OCI-LY7 (cell line): ENCODE results near the gene FCMR. TPM values are rescaled to one million over a fixed set of nuclear protein-coding genes. Genes with fewer than 3 reads are reported as not detected.

Experiments
- BruUV-seq: library from RNA; stranded (reverse); fragments of 400-500 nt; replicated peaks from 2 replicates; lab custom pipeline; 2021; lab: Mats Ljungman, UMichigan
- CTCF ChIA-PET: fragments of 300-600 bp; sonication (Branson Sonifier 250); formaldehyde crosslinking; loops from one replicate; lab custom pipeline; 2022; ENCODE audit warnings: antibody characterized with exemption; ENCODE audit not compliant: unreplicated experiment; lab: Charles Lee
- POLR2A ChIA-PET: fragments of 300-600 bp; sonication (Branson Sonifier 250); formaldehyde crosslinking; loops from one replicate; lab custom pipeline; 2022; ENCODE audit warnings: antibody characterized with exemption; lab: Charles Lee
- DNase-seq: peaks from one replicate; pipeline ENCODE4 v3.0.0-alpha.2; 2015; ENCODE audit warnings: low spot score
- H2AFZ ChIP-seq: fragments of 200-600 bp; sonication (generic), shearing (Covaris generic); 2 replicates; pipeline ENCODE4 v1.6.1; 2014; ENCODE audit warnings: mild to moderate bottlenecking, antibody characterized with exemption, low read length, moderate library complexity
- H3K27ac ChIP-seq: fragments of 200-600 bp; sonication (generic); 2 replicates; pipeline ENCODE4 v1.5.1; 2014; ENCODE audit warnings: mixed run types, low read depth, mild to moderate bottlenecking, moderate library complexity, low read length, inconsistent platforms; ENCODE audit not compliant: poor library complexity, severe bottlenecking
- H3K36me3 ChIP-seq: fragments of 200-600 bp; sonication (generic); 2 replicates; pipeline ENCODE4 v1.6.1; 2014; ENCODE audit warnings: mild to moderate bottlenecking, antibody characterized with exemption, low read length, moderate library complexity, mixed read lengths; ENCODE audit not compliant: insufficient read depth
- H3K4me1 ChIP-seq: fragments of 200-600 bp; sonication (generic); 2 replicates; pipeline ENCODE4 v1.5.1; 2014; ENCODE audit warnings: mild to moderate bottlenecking, low read length; ENCODE audit not compliant: insufficient read depth, poor library complexity, severe bottlenecking
- H3K4me2 ChIP-seq: fragments of 200-600 bp; sonication (generic); 2 replicates; pipeline ENCODE4 v1.6.1; 2014; ENCODE audit warnings: mild to moderate bottlenecking, low read length
- H3K4me3 ChIP-seq: fragments of 200-600 bp; sonication (generic); 2 replicates; pipeline ENCODE4 v1.5.1; 2014; ENCODE audit warnings: mild to moderate bottlenecking, low read depth, low read length; ENCODE audit not compliant: poor library complexity, severe bottlenecking
- H3K79me2 ChIP-seq: fragments of 200-600 bp; sonication (generic); 2 replicates; pipeline ENCODE4 v1.6.1; 2016; ENCODE audit warnings: low read depth, mild to moderate bottlenecking, low read length, moderate library complexity, mixed read lengths; ENCODE audit not compliant: insufficient read depth
- H3K9me2 ChIP-seq: fragments of 200-600 bp; sonication (generic); 2 replicates; pipeline ENCODE4 v1.6.1; 2016; ENCODE audit warnings: mild to moderate bottlenecking, low read length, mixed read lengths; ENCODE audit not compliant: insufficient read depth
- H3K9me3 ChIP-seq: fragments of 200-600 bp; sonication (generic); 2 replicates; pipeline ENCODE4 v1.6.1; 2014; ENCODE audit warnings: mild to moderate bottlenecking, mixed run types, low read length, mixed read lengths
- H4K20me1 ChIP-seq: fragments of 200-600 bp; sonication (generic); 2 replicates; pipeline ENCODE4 v1.6.1; 2014; ENCODE audit warnings: mild to moderate bottlenecking, antibody characterized with exemption, low read length, moderate library complexity, mixed read lengths; ENCODE audit not compliant: insufficient read depth
- EZH2phosphoT487 ChIP-seq: fragments of 200-600 bp; sonication (generic); IDR thresholded peaks from 2 replicates; pipeline ENCODE4 v1.6.1; 2018; ENCODE audit warnings: low read depth, borderline replicate concordance, mild to moderate bottlenecking, mixed run types, antibody characterized with exemption, low read length, moderate library complexity, mixed read lengths
- intact Hi-C: fragments of 100-400 bp; cut with micrococcal nuclease; formaldehyde crosslinking; loops from one replicate; pipeline ENCODE4 v1.10.0; 2022; ENCODE audit not compliant: unreplicated experiment
- total RNA-seq, 2 experiments: library from RNA; depleted of rRNA in 1 of 2; stranded (reverse); fragments of >200 nt in 1 of 2; shearing (Covaris generic) in 1 of 2; gene quantifications; 2 replicates each; pipeline ENCODE4 v1.2.3, GENCODE V29; 2014 to 2022
- TF ChIP-seq, protein P1 (sequence below): fragments of 200-600 bp; sonication (generic); conservative IDR thresholded peaks from 2 replicates; pipeline ENCODE4 v1.5.1; 2014; ENCODE audit warnings: mild to moderate bottlenecking, antibody characterized with exemption, low read length, moderate library complexity, mixed read lengths

The FCMR gene
- total RNA-seq, 2 experiments from 2014 or later, result 5.2 to 9.2 TPM

DNA sequence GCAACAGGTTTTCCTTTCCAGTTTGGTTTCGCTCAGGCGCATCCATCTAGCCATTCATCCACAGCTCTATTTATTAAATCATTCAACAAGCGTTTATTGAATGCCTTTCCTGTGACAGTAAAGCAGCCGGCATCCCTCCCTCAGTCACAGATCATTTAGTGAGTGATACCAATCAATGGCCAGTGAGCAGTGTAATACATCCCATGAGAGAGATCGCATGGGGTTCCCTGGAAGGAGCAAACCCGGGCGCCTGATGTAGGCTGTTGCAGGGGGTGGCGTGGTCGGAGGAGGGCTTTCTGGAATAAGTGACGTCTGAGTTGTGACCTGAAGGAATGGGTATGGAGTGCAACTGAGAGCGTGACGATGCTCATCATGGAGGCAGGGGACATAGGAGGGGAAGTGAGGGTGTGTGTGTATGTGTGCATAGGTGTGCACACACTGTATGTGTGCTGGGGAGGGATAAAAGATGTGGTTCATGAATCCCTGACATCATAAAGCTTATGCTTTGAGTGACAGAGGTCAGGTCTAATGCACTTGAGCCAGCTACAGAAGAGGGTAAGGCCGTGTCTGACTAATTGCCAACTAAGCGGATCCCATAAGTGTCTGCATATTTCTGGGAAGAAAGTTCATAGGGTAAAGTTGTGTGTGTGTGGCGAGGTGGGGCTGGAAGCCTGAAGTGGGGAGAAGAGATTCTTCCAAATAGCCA is 6.6 kb downstream of the FCMR start:
- Histone ChIP-seq H3K36me3 (no peaks in the 10 kb centered on the region), H3K4me3 (no peak overlapping the region), H3K4me1 (no peaks in the 10 kb centered on the region), H4K20me1 (no peaks in the 10 kb centered on the region), H3K79me2 (no peaks in the 10 kb centered on the region), H3K27ac (no peak overlapping the region), H3K4me2 (no peak overlapping the region), H2AFZ (no peak overlapping the region), H3K9me3 (no peaks in the 10 kb centered on the region), H3K9me2 (no peaks in the 10 kb centered on the region)
- POLR2A ChIA-PET, result no interaction called here
- BruUV-seq, result no TSS peak
- no peak for DNase-seq
- intact Hi-C loops, result no loop called here
- CTCF ChIA-PET, result interaction anchor here (1.5 kb wide), 1 partner anchor 180 kb away, joined by 4 read pairs; no protein-coding TSS in a partner anchor
- TF ChIP-seq, protein P1, sequence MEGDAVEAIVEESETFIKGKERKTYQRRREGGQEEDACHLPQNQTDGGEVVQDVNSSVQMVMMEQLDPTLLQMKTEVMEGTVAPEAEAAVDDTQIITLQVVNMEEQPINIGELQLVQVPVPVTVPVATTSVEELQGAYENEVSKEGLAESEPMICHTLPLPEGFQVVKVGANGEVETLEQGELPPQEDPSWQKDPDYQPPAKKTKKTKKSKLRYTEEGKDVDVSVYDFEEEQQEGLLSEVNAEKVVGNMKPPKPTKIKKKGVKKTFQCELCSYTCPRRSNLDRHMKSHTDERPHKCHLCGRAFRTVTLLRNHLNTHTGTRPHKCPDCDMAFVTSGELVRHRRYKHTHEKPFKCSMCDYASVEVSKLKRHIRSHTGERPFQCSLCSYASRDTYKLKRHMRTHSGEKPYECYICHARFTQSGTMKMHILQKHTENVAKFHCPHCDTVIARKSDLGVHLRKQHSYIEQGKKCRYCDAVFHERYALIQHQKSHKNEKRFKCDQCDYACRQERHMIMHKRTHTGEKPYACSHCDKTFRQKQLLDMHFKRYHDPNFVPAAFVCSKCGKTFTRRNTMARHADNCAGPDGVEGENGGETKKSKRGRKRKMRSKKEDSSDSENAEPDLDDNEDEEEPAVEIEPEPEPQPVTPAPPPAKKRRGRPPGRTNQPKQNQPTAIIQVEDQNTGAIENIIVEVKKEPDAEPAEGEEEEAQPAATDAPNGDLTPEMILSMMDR, result no peak
- TF ChIP-seq EZH2phosphoT487, result no peak

DNA sequence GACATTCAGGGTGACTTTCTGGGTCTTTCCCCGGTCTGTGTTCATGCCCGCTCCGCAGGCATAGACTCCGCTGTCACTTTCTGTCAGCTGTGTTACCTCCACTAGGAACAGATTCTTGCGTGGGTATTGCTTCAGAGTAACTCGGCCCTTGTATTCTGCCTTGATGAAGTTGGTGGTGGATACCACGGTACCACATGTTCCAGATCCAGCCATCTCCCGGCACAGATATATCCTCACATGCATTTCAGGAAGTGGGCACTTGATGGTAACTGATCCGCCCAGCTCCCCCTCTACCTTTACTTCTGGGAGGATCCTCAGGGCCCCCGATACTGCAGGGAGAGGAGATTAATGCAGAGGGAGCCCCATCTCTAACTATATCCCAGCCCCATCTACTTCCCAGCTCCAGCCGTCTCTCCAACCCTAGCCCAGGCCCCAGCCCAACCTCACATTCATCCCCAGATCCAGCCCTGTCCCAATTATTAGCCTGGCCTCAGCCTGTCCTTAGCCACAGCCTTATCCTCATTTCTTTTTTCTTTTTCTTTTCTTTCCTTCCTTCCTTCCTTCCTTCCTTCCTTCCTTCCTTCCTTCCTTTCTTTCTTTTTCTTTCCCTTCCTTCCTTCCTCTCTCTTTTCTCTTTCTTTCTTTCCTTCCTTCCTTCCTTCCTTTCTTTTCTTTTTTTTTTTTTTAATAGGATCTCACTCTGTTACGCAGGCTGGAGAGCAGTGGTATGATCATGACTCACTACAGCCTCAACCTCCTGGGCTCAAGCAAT is 7.8 kb downstream of the FCMR start:
- intact Hi-C loops, result loop anchor here (2.0 to 5.0 kb wide), 2 partner anchors 47 to 305 kb away; partner anchors contain the start of gene IL20
- TF ChIP-seq, protein P1, result no peak
- TF ChIP-seq EZH2phosphoT487, result no peak
- BruUV-seq, result no TSS peak
- Histone ChIP-seq H3K4me2 (no peak overlapping the region), H3K9me3 (no peaks in the 10 kb centered on the region), H3K79me2 (no peaks in the 10 kb centered on the region), H3K36me3 (no peaks in the 10 kb centered on the region), H4K20me1 (no peaks in the 10 kb centered on the region), H2AFZ (no peak overlapping the region), H3K27ac (no peak overlapping the region), H3K9me2 (no peaks in the 10 kb centered on the region), H3K4me1 (no peaks in the 10 kb centered on the region), H3K4me3 (no peak overlapping the region)
- ChIA-PET POLR2A (interaction anchor here (0.7 kb wide), 1 partner anchor 100 kb away, joined by 3 read pairs; no protein-coding TSS in a partner anchor), CTCF (no interaction called here)
- no peak for DNase-seq
